H1 (cell line): ENCODE measurements around the gene S1PR1. TPM values are rescaled to one million over a fixed set of nuclear protein-coding genes. Genes with fewer than 3 reads are reported as not detected.

ENCODE experiments used
- CTCF ChIA-PET: fragments of 300-600 bp; sonication (Branson Sonifier 250); formaldehyde crosslinking; loops from one replicate; lab custom pipeline; 2021; ENCODE audit not compliant: partially characterized antibody; lab: Charles Lee
- POLR2A ChIA-PET: fragments of 300-600 bp; sonication (Branson Sonifier 250); formaldehyde crosslinking; loops from one replicate; lab custom pipeline; 2021; ENCODE audit warnings: inconsistent platforms; ENCODE audit not compliant: partially characterized antibody; lab: Charles Lee
- DNase-seq, 2 experiments: peaks; one replicate each; pipeline versions ENCODE4 v3.0.0 to v3.0.0-alpha.2; 2010 to 2022; ENCODE audit warnings: low spot score in 2 of 2, low read depth in 1 of 2, mixed read lengths in 1 of 2
- FAIRE-seq: peaks from 2 replicates; lab custom pipeline; 2011; peaks lifted over from hg19 to GRCh38; lab: Jason Lieb, UNC
- H2AFZ ChIP-seq: 2 replicates; pipeline ENCODE4 v1.8.1; 2012; ENCODE audit warnings: low read length, inconsistent platforms
- H2AK5ac ChIP-seq: 2 replicates; pipeline ENCODE4 v1.6.1; 2013; ENCODE audit warnings: low read depth, low read length
- H2BK120ac ChIP-seq: replicated peaks from 2 replicates; pipeline ENCODE3; 2013; ENCODE audit warnings: low read depth, low read length, inconsistent platforms
- H2BK12ac ChIP-seq: 2 replicates; pipeline ENCODE4 v1.6.1; 2013; ENCODE audit warnings: low read depth, low read length
- H2BK15ac ChIP-seq: 2 replicates; pipeline ENCODE4 v1.6.1; 2013; ENCODE audit warnings: low read length
- H2BK20ac ChIP-seq: 2 replicates; pipeline ENCODE4 v1.6.1; 2013; ENCODE audit warnings: low read length
- H2BK5ac ChIP-seq: 2 replicates; pipeline ENCODE4 v1.6.1; 2013; ENCODE audit warnings: low read depth, low read length
- H3K14ac ChIP-seq: 2 replicates; pipeline ENCODE4 v1.6.1; 2013; ENCODE audit warnings: inconsistent platforms; ENCODE audit not compliant: insufficient read length
- H3K18ac ChIP-seq: 2 replicates; pipeline ENCODE4 v1.6.1; 2013; ENCODE audit warnings: low read length; ENCODE audit errors: extremely low read depth
- H3K23ac ChIP-seq: 2 replicates; pipeline ENCODE4 v1.6.1; 2013; ENCODE audit warnings: inconsistent platforms; ENCODE audit not compliant: insufficient read length
- H3K23me2 ChIP-seq: 2 replicates; pipeline ENCODE4 v1.6.1; 2013; ENCODE audit warnings: low read depth, low read length
- H3K27ac ChIP-seq: 2 replicates; pipeline ENCODE4 v1.6.1; 2011; ENCODE audit warnings: low read depth, low read length, inconsistent platforms
- H3K27me3 ChIP-seq, 4 experiments: replicated peaks in 1 of 4; 1 replicate in 1 of 4; 2 replicates in 3 of 4; pipeline versions ENCODE4 v1.6.1 to v1.8.1; 2011 to 2013; ENCODE audit warnings: low read length in 3 of 4, mild to moderate bottlenecking in 3 of 4, inconsistent platforms in 2 of 4, mixed read lengths in 2 of 4, moderate library complexity in 1 of 4; ENCODE audit not compliant: control insufficient read depth in 3 of 4, insufficient read depth in 3 of 4; ENCODE audit errors: extremely low read depth in 1 of 4
- H3K36me3 ChIP-seq, 4 experiments: 2 replicates each; pipeline versions ENCODE4 v1.6.1 to v1.8.1; 2011 to 2013; ENCODE audit warnings: mild to moderate bottlenecking in 4 of 4, low read length in 3 of 4, moderate library complexity in 2 of 4, control low read depth in 1 of 4, inconsistent platforms in 1 of 4; ENCODE audit not compliant: insufficient read depth in 4 of 4, control insufficient read depth in 2 of 4
- H3K4ac ChIP-seq: replicated peaks from 2 replicates; pipeline ENCODE3; 2013; ENCODE audit warnings: low read length, low read depth, mixed read lengths, inconsistent platforms; ENCODE audit not compliant: insufficient read length
- H3K4me1 ChIP-seq, 4 experiments: replicated peaks in 1 of 4; 1 replicate in 1 of 4; 2 replicates in 3 of 4; pipeline versions ENCODE4 v1.6.1 to v1.8.1; 2011 to 2013; ENCODE audit warnings: low read length in 3 of 4, inconsistent platforms in 2 of 4, mixed read lengths in 1 of 4; ENCODE audit not compliant: insufficient read depth in 4 of 4, control insufficient read depth in 3 of 4
- H3K4me2 ChIP-seq, 2 experiments: 2 replicates each; pipeline versions ENCODE4 v1.6.1 to v1.8.1; 2011 to 2013; ENCODE audit warnings: low read depth in 2 of 2, low read length in 2 of 2, control low read depth in 1 of 2, inconsistent platforms in 1 of 2, mild to moderate bottlenecking in 1 of 2; ENCODE audit not compliant: insufficient read depth in 1 of 2
- H3K4me3 ChIP-seq, 4 experiments: fragments of 200-600, 300-600 bp in 1 of 4; sonication (generic), shearing (Covaris generic), sonication (Bioruptor Twin) in 1 of 4; 2 replicates each; pipeline versions ENCODE4 v1.5.1 to v1.8.1; 2011 to 2016; ENCODE audit warnings: low read length in 4 of 4, low read depth in 3 of 4, control low read depth in 2 of 4, inconsistent platforms in 2 of 4, mild to moderate bottlenecking in 2 of 4, mixed read lengths in 1 of 4, moderate library complexity in 1 of 4; ENCODE audit not compliant: insufficient read depth in 2 of 4; ENCODE audit errors: extremely low read depth in 1 of 4
- H3K56ac ChIP-seq: replicated peaks from 2 replicates; pipeline ENCODE3; 2013; ENCODE audit warnings: low read depth, mild to moderate bottlenecking, mixed read lengths, low read length, inconsistent platforms; ENCODE audit not compliant: insufficient read length
- H3K79me1 ChIP-seq: 2 replicates; pipeline ENCODE4 v1.6.1; 2013; ENCODE audit warnings: low read depth, low read length, control low read depth
- H3K79me2 ChIP-seq, 2 experiments: 2 replicates each; pipeline versions ENCODE4 v1.6.1 to v1.8.1; 2012 to 2013; ENCODE audit warnings: low read length in 2 of 2, mild to moderate bottlenecking in 2 of 2, inconsistent platforms in 1 of 2; ENCODE audit not compliant: insufficient read depth in 2 of 2, control insufficient read depth in 1 of 2
- H3K9ac ChIP-seq, 4 experiments: replicated peaks in 1 of 4; 1 replicate in 1 of 4; 2 replicates in 3 of 4; pipeline versions ENCODE4 v1.6.1 to v1.8.1; 2011 to 2013; ENCODE audit warnings: low read depth in 3 of 4, low read length in 3 of 4, control low read depth in 2 of 4, mild to moderate bottlenecking in 2 of 4, moderate library complexity in 2 of 4, inconsistent platforms in 1 of 4; ENCODE audit errors: extremely low read depth in 1 of 4
- H3K9me3 ChIP-seq, 2 experiments: 2 replicates each; pipeline versions ENCODE4 v1.6.1 to v1.8.1; 2012 to 2013; ENCODE audit warnings: mild to moderate bottlenecking in 2 of 2, moderate library complexity in 2 of 2, control low read depth in 1 of 2, inconsistent platforms in 1 of 2, low read depth in 1 of 2, low read length in 1 of 2, mixed read lengths in 1 of 2; ENCODE audit not compliant: insufficient read depth in 2 of 2
- H4K20me1 ChIP-seq, 2 experiments: replicated peaks in 1 of 2; 2 replicates each; pipeline versions ENCODE3 to v1.8.1; 2011 to 2013; ENCODE audit warnings: inconsistent platforms in 2 of 2, low read length in 2 of 2, mild to moderate bottlenecking in 1 of 2; ENCODE audit not compliant: insufficient read depth in 2 of 2, control insufficient read depth in 1 of 2
- H4K5ac ChIP-seq: 2 replicates; pipeline ENCODE4 v1.6.1; 2013; ENCODE audit warnings: low read length, low read depth, mixed read lengths, inconsistent platforms; ENCODE audit not compliant: insufficient read length
- H4K8ac ChIP-seq: 2 replicates; pipeline ENCODE4 v1.8.0; 2013; ENCODE audit warnings: mild to moderate bottlenecking, moderate library complexity, low read length, inconsistent platforms; ENCODE audit not compliant: insufficient read depth; ENCODE audit errors: extremely low read depth
- H4K91ac ChIP-seq: replicated peaks from 2 replicates; pipeline ENCODE3; 2013; ENCODE audit warnings: low read length, mixed read lengths, inconsistent platforms; ENCODE audit not compliant: insufficient read length
- CEBPB ChIP-seq: IDR thresholded peaks from 2 replicates; pipeline ENCODE4 v1.6.1; 2012; ENCODE audit warnings: low read depth, low read length
- CHD1 ChIP-seq: IDR thresholded peaks from 2 replicates; pipeline ENCODE4 v1.6.1; 2012; ENCODE audit warnings: low read depth, low read length, improper control_type of control experiment
- CTBP2 ChIP-seq: IDR thresholded peaks from 2 replicates; pipeline ENCODE4 v1.7.0; 2011; ENCODE audit warnings: borderline replicate concordance, mild to moderate bottlenecking, moderate library complexity, mixed read lengths, low read length; ENCODE audit not compliant: insufficient read depth, insufficient read length
- GABPA ChIP-seq: IDR thresholded peaks from 2 replicates; pipeline ENCODE4 v1.6.1; 2011; ENCODE audit warnings: mild to moderate bottlenecking, low read length, moderate library complexity, borderline replicate concordance; ENCODE audit not compliant: insufficient read depth
- RFX5 ChIP-seq: IDR thresholded peaks from 2 replicates; pipeline ENCODE4 v1.6.1; 2011; ENCODE audit warnings: low read depth, low read length, improper control_type of control experiment, borderline replicate concordance
- TAF1 ChIP-seq: IDR thresholded peaks from 2 replicates; pipeline ENCODE4 v1.6.1; 2011; ENCODE audit warnings: mild to moderate bottlenecking, low read depth, low read length
- TAF7 ChIP-seq: optimal IDR thresholded peaks from 2 replicates; pipeline ENCODE3; 2011; ENCODE audit warnings: low read depth, mild to moderate bottlenecking, inconsistent platforms, low read length, moderate library complexity, borderline replicate concordance
- WGBS, 2 experiments: shearing (Covaris generic) in 1 of 2; methylation state at CpG; one replicate each; pipeline versions ENCODE4 v1.1.6 to v1.1.7; 2013 to 2015; ENCODE audit warnings: low lambda C conversion rate in 2 of 2, mixed read lengths in 2 of 2, inconsistent platforms in 1 of 2, low coverage in 1 of 2, missing lambda C conversion rate in 1 of 2; ENCODE audit not compliant: insufficient replicate concordance in 2 of 2, insufficient coverage in 1 of 2, insufficient read length in 1 of 2; ENCODE audit errors: extremely low coverage in 1 of 2, missing lambda C conversion rate in 1 of 2; 5-methylcytosine and 5-hydroxymethylcytosine counted together
- polyA plus RNA-seq, 7 experiments: library from polyadenylated mRNA; depleted of rRNA in 3 of 7; stranded (reverse) in 5 of 7; unstranded in 2 of 7; fragments of >200 nt in 5 of 7; fragments of 200-250 nt in 2 of 7; gene quantifications; 1 replicate in 5 of 7; 2 replicates in 1 of 7; 4 replicates in 1 of 7; pipeline versions ENCODE4 v1.2.1 to v1.2.3, GENCODE V29; 2011 to 2013; ENCODE audit warnings: missing spikeins in 2 of 7, mixed read lengths in 2 of 7
- total RNA-seq: library from RNA; stranded (reverse); fragmentation: NEBNext Ultra II Directional; extraction: Animal tissue kit (Norgen Biotek cat#: 25700); gene quantifications from 2 replicates; pipeline ENCODE4 v1.2.1, GENCODE V29; 2021
- TF ChIP-seq, protein P1 (sequence below), 3 experiments: IDR thresholded peaks; 1 replicate in 2 of 3; 2 replicates in 1 of 3; pipeline versions ENCODE4 v1.5.1 to v1.6.1; 2011; ENCODE audit warnings: low read length in 3 of 3, mild to moderate bottlenecking in 3 of 3, inconsistent platforms in 2 of 3, low read depth in 1 of 3, moderate library complexity in 1 of 3; ENCODE audit not compliant: insufficient read depth in 1 of 3; ENCODE audit errors: control extremely low read depth in 1 of 3

Gene S1PR1
- total and polyA plus RNA-seq, 2 of the 8 experiments (the other 6 are each of a cell fraction or from before 2014, with no cell fraction given): 3.5 to 5.5 TPM

DNA sequence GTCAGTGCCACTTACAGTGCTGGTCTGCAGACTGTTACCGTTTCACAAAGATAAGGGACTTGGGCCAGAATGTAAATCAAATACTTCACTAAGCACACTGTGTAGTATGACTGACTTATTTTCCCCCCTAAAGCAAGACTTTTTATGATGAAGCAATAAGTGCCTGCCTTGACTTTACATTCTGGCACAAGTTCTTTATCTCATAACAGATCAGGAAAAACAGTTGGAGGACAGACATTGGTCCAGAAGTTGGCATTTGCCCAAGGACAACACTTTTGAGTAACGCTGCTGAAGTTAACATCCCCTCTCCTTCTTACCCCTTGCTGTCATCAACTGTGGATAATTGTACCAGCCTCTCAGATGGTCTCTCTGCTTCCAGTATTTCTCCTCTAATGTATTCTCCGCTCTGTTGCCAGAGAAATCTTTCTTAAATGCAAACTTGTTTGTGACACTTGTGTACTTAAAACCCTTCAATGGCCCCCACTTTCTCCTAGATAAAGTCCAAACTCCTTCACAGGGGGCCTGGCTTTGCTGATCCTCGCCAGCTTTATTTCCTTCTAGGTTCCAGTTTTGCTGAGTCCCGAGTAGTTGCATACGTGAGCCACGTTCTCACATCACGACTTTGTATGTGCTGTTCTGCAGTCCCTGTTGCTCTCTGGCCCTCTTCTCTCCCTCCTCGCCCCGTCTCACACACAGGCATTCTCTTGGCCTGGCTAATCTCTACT is 45.7 kb downstream of the S1PR1 start:
- Histone ChIP-seq H3K4ac (no peak overlapping the region), H3K36me3 (no peaks in the 10 kb centered on the region), H3K56ac (no peak overlapping the region), H3K14ac (no peak overlapping the region), H3K79me1 (no peaks in the 10 kb centered on the region), H2BK20ac (no peak overlapping the region), H4K8ac (no peak overlapping the region), H2AK5ac (no peak overlapping the region), H2BK5ac (no peak overlapping the region), H4K20me1 (no peaks in the 10 kb centered on the region), H4K91ac (no peak overlapping the region), H3K4me1 (peaks cover 0 to 3% (median 0%) of the 10 kb centered on the region in 4 experiments; a peak in 1 of 7 replicates), H3K4me2 (no peak overlapping the region), H3K18ac (no peak overlapping the region), H2BK120ac (no peak overlapping the region), H3K27ac (no peak overlapping the region), H2BK12ac (no peak overlapping the region), H3K23ac (no peak overlapping the region), H3K23me2 (no peaks in the 10 kb centered on the region), H4K5ac (no peak overlapping the region), H3K79me2 (no peaks in the 10 kb centered on the region), H3K9ac (no peak overlapping the region), H2AFZ (no peak overlapping the region), H3K4me3 (no peak overlapping the region), H2BK15ac (no peak overlapping the region), H3K9me3 (no peaks in the 10 kb centered on the region), H3K27me3 (no peaks in the 10 kb centered on the region)
- ChIA-PET CTCF (interaction anchor here (0.8 to 1.3 kb wide), 3 partner anchors 27 to 75 kb away, joined by 3 to 4 read pairs (median 4); no protein-coding TSS in a partner anchor), POLR2A (no interaction called here)
- FAIRE-seq (no peak), DNase-seq (no peak)
- TF ChIP-seq CTBP2 (no peak), CHD1 (no peak), GABPA (no peak), TAF7 (no peak), CEBPB (no peak), TAF1 (no peak), RFX5 (no peak)
- TF ChIP-seq, protein P1, sequence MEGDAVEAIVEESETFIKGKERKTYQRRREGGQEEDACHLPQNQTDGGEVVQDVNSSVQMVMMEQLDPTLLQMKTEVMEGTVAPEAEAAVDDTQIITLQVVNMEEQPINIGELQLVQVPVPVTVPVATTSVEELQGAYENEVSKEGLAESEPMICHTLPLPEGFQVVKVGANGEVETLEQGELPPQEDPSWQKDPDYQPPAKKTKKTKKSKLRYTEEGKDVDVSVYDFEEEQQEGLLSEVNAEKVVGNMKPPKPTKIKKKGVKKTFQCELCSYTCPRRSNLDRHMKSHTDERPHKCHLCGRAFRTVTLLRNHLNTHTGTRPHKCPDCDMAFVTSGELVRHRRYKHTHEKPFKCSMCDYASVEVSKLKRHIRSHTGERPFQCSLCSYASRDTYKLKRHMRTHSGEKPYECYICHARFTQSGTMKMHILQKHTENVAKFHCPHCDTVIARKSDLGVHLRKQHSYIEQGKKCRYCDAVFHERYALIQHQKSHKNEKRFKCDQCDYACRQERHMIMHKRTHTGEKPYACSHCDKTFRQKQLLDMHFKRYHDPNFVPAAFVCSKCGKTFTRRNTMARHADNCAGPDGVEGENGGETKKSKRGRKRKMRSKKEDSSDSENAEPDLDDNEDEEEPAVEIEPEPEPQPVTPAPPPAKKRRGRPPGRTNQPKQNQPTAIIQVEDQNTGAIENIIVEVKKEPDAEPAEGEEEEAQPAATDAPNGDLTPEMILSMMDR (IDR thresholded peaks at IDR 0.05; ENCODE audit: control extremely low read depth in 1 of 3, insufficient read depth in 1 of 3, low read depth in 1 of 3, low read length in 3 of 3): no peak
- WGBS, 2 experiments: 93% methylated on average over 10 of the region's 10 CpGs; no CpG with 5 or more reads in 1 of the 2 experiments
